ENCODE data around the gene TTC7B. TPM values are rescaled to one million over a fixed set of nuclear protein-coding genes. Genes with fewer than 3 reads are reported as not detected.
"Not testable (repeated sequence)": the region's sequence is repeated elsewhere in the genome, so short reads cannot be mapped to it uniquely, and the experiment has no call there.

TTC7B gene
- total RNA-seq, result 10 to 100 TPM; 14.3 to 48.9 (median 32.5) TPM

- Histone ChIP-seq H3K4me1 (peaks cover 18% of the 10 kb centered on the region), H3K27ac (no peak within 1 kb of the TSS), H3K9me3 (no peaks in the 10 kb centered on the region), H3K27me3 (no peaks in the 10 kb centered on the region), H3K4me3 (peak within 1 kb of the TSS; percentile 61), H3K36me3 (no peaks in the 10 kb centered on the region)
- 2% methylated on average over 37 of the region's 111 CpGs for WGBS
- TF ChIP-seq POLR2A (IDR thresholded peaks at IDR 0.05) (no peak), POLR2AphosphoS5 (IDR thresholded peaks at IDR 0.05) (no peak), EP300 (IDR thresholded peaks at IDR 0.05) (no peak), CTCF (IDR thresholded peaks at IDR 0.05) (peak in 1 of 2 donors; percentile 36)
- no peak for DNase-seq (ENCODE audit: low spot score in 2 of 2)
Measured at GRCh38 chr14:90815822-90816662, at the start of gene TTC7B. Gene TTC7B, minus strand, starts transcription at chr14:90816430. Its CDS starts 135 bp downstream, at chr14:90816295.

GRCh38 chr14:90864741-90865140, 48.5 kb upstream of the TTC7B start:
- Histone ChIP-seq H3K36me3 (no peaks in the 10 kb centered on the region), H3K9me3 (no peaks in the 10 kb centered on the region), H3K4me1 (no peaks in the 10 kb centered on the region), H3K27me3 (no peaks in the 10 kb centered on the region), H3K4me3 (no peak overlapping the region), H3K27ac (no peak overlapping the region)
- no peak for DNase-seq (ENCODE audit: low spot score in 2 of 2)
- WGBS, result 99% methylated on average over 2 of the region's 2 CpGs
- TF ChIP-seq POLR2A (IDR thresholded peaks at IDR 0.05), result no peak

DNA sequence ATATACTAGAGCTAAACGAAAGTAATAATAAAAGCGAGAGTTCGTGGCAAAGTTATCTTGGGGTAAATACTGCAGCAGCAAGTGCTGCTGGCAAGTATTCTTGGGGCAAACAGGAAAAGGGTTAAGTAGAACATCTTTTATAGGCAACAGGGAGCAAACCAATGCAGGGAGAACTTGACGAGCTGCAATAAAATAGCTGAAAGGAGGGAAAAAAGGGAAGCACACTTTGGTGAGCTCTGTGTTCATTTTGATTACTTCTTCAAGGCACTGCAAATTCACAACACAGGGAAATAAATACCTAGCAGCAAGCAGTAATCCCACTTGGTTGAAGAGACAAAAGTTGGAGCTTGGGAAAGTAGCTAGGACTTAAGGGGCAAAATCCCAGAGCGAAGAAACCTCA, 42.3 kb upstream of the TTC7B start:
- WGBS, result 82% methylated on average over 5 of the region's 5 CpGs
- no peak for DNase-seq (ENCODE audit: low spot score in 2 of 2)
- H3K9me3 ChIP-seq, result no peaks in the 10 kb centered on the region
- no peak overlapping the region for H3K4me3 ChIP-seq
- no peaks in the 10 kb centered on the region for H3K36me3 ChIP-seq
- H3K27ac ChIP-seq, result no peak overlapping the region
- no peaks in the 10 kb centered on the region for H3K27me3 ChIP-seq
- no peaks in the 10 kb centered on the region for H3K4me1 ChIP-seq
- TF ChIP-seq EP300 (IDR thresholded peaks at IDR 0.05), result no peak
- no peak for TF ChIP-seq CTCF (IDR thresholded peaks at IDR 0.05)
- no peak for TF ChIP-seq POLR2A (IDR thresholded peaks at IDR 0.05)
- no peak for TF ChIP-seq POLR2AphosphoS5 (IDR thresholded peaks at IDR 0.05)

DNA sequence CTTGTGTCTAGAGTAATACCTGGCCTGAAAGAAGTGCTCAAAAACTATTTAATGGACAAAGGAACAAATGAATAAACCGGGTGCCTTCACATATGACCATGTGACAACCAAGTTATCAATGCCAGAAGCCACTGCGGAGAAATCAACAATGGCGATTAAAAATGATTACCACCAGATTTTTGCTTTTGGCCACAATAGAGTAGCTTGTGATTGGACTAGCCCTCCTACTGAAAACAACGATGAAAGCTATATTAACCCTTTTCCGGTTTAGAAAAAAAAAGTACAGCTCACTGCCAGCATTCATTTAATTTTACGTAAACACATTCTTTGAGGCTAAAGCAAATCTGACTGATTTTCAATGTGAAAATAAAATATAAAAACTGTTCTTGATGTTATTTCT, 41.6 kb upstream of the TTC7B start:
- Histone ChIP-seq H3K27me3 (no peaks in the 10 kb centered on the region), H3K4me3 (no peak overlapping the region), H3K4me1 (no peaks in the 10 kb centered on the region), H3K36me3 (no peaks in the 10 kb centered on the region), H3K27ac (no peak overlapping the region), H3K9me3 (no peaks in the 10 kb centered on the region)
- DNase-seq (ENCODE audit: low spot score in 2 of 2), result no peak
- TF ChIP-seq CTCF (IDR thresholded peaks at IDR 0.05), result no peak
- TF ChIP-seq POLR2AphosphoS5 (IDR thresholded peaks at IDR 0.05), result no peak
- TF ChIP-seq POLR2A (IDR thresholded peaks at IDR 0.05), result no peak
- no peak for TF ChIP-seq EP300 (IDR thresholded peaks at IDR 0.05)
- WGBS, result 72% methylated on average over 6 of the region's 6 CpGs

- not testable (repeated sequence) for H3K27me3 ChIP-seq; H3K4me3 ChIP-seq; H3K27ac ChIP-seq; H3K9me3 ChIP-seq; H3K4me1 ChIP-seq; DNase-seq (ENCODE audit: low spot score in 2 of 2); H3K36me3 ChIP-seq
- WGBS, result 82% methylated on average over 5 of the region's 5 CpGs
Measured at GRCh38 chr14:90856115-90856514, 39.9 kb upstream of the TTC7B start.

GRCh38 chr14:90853116-90853515, 36.9 kb upstream of the TTC7B start:
- H3K9me3 ChIP-seq, result no peaks in the 10 kb centered on the region
- no peak overlapping the region for H3K27ac ChIP-seq
- H3K4me1 ChIP-seq, result no peaks in the 10 kb centered on the region
- no peak for DNase-seq (ENCODE audit: low spot score in 2 of 2)
- no peaks in the 10 kb centered on the region for H3K36me3 ChIP-seq
- TF ChIP-seq POLR2A (IDR thresholded peaks at IDR 0.05) (no peak), CTCF (IDR thresholded peaks at IDR 0.05) (no peak), EP300 (IDR thresholded peaks at IDR 0.05) (no peak), POLR2AphosphoS5 (IDR thresholded peaks at IDR 0.05) (no peak)
- no peaks in the 10 kb centered on the region for H3K27me3 ChIP-seq
- H3K4me3 ChIP-seq, result no peak overlapping the region
